GM18867 (cell line): ENCODE data around the gene ZBTB49.
"Not testable (repeated sequence)": the region's sequence is repeated elsewhere in the genome, so short reads cannot be mapped to it uniquely, and the experiment has no call there.

Experiments
- ATAC-seq: cut with Tn5 transposase; IDR thresholded peaks from one replicate; pipeline ENCODE4 v1.9.1; 2021; ENCODE audit warnings: mild to moderate bottlenecking, moderate library complexity; ENCODE audit not compliant: unreplicated experiment

ZBTB49 gene

DNA sequence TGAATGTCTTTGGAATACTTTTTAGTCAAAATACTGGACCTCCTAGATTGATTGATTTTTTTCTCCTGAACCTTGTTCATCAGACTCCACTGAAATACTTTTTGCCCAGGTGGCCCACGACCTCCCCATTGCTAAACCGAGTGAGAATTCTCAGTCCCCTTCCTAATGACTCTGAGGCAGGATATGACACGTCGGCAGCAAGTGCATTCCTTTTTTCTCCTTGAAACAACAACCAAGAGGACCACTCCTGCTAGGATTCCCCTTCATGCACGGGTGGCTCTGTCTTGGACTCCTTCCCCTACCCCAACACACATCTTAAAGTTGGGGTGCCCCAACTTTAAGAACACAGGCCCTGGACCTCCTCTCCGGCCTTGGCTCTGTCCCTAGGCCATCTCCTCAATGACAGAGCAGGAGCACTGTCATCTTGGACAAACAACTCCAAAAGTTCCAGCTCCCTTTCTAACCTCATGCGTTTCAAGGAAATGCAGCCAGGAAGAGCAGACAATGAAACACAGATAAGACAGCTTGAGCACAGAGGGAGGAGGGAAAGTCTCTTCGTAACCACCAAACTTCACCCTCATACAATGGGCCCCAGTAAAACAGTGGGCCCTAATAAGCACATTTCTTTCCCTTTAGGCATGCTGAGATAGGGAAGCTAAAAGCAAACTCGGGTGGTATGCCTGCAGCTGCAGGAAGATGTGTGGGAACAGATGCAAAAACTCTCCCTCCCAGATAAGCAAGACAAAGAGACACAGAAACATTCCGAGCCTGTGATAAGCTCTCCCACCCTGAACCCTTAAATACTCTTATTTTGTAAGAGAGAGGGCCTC, 33.9 kb downstream of the ZBTB49 start:
- no peak for ATAC-seq

DNA sequence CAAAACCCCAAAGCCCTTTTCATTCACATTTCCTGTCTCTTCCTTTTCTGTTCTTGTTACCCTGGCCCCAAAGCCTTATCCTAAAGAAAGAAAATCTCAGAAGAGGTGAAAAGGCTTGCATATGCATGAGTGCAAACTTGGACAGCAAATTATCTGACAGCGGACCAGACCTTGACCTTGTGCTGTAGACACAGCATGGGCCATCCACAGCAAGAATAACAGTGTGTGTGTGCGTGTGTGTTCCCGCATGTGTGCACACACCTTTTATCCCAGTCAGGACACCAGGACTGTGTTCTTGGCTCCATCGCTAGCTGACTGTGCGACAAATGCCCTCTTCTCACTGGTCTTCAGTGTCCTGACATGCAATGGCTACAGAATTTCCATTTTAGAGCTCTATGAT, 35.3 kb downstream of the ZBTB49 start:
- ATAC-seq, result no peak

DNA sequence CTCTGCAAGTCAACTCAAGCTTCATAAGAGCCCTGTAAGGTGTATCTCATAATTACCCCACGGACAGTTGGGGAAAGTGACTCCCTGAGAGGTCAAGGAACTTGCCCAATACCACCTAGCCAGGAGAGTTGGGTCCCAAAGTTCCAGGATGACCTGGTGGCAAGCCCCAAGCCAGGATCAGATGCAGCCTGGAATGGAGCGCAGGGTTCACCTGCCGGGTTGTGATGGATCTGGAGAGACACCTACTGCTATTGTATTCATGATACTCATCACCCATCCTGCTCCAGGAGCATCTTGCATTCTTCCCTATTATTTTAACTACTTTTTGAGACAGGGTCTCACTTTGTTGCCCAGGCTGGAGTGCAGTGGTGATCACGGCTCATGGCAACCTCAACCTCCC, 36.1 kb downstream of the ZBTB49 start:
- ATAC-seq, result no peak

DNA sequence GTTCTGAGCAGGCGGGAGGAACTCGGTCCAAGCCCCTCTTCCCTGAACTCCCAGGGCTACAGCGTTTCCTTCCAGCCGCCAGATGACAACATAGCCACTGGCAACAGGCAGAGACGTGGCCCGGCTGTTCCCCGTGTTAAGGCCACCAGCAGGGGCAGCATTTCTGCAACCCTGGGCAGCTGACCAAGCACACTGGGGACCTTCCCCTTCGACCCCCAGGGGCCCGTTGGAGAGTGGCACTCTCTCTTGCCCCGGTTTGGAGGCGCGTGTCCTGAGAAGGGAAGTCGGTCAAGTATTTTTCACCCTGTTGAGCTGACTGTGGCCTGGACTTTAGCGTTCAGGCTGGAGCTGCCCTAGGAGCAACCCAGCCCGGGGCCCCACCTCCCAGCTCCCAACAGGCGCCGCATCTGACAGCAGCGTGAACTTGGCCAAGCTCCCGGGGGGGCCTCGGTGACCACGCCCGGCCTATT, 37.6 kb downstream of the ZBTB49 start:
- ATAC-seq, result no peak

DNA sequence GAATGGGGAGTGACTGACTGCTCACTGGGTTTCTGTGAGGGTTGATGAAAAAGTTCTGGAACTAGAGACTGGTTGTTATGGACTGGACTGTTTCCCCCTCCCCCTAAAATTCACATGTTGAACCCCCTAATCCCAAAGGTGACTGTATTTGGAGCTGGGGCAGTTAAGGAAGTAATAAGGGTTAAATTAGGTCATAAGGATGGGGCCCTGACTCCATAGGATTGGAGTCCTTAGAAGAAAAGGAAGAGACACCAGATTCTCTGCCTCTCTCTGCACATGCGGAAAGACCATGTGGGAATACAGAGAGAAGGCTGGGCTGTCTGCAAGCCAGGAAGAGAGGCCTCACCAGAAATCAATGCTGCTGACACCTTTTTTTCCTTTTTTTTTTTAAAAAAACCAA, 38.2 kb downstream of the ZBTB49 start:
- ATAC-seq, result no peak

DNA sequence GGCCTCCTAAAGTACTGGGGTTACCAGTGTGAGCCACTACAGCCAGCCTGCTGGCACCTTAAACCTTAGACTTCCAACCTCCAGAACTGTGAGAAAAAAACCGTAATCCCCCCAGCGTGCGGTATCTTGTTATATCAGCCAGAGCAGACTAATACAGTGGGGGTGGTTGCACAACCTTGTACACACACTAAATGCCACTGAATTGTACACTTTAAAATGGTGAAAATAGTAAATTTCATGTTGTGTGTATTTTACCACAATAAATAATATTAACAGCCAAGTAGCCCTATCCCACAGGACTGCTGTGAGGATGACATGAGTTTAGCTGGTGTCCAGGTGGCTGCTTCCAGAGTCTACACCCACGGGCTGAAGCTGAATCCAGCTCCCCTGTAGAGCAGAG, 38.8 kb downstream of the ZBTB49 start:
- no peak for ATAC-seq

DNA sequence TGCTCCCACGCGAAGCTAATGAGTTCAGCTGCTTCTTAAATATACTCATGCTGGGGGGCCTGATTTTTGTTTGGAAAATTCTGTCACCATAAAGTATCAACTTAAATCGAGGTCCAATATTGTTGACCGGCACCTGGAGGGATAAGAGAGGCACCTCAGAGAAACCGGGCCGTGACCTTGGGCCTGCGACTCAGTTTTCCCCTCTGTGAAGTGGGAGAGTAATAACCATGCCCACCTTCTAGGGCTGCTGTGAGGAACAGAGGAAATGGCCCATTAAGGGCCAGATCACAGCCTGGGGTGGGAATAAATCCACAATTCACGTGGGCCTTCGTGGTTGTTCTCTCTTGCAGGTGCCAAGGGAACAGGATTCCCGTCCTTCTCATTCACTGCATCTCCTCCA, 39.4 kb downstream of the ZBTB49 start:
- no peak for ATAC-seq

DNA sequence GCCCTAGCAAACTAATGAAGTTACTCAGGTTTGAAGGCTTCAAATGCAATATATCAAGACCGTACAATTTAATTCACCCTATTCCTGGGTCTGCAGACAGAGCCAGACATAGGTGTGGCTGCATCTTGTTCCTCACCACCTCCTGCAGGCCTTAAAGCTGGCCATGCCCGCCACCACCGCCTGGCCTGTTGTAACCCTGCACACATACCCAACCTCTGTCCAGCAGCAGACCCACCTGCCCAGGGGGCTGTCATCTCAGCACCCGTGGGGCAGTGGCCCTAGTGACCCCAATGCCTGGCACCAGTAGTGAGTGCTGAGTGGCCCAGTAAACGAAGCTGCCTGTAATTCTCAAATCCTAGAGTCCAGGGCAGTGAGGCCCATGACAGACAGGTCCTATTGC, 40.7 kb downstream of the ZBTB49 start:
- no peak for ATAC-seq

DNA sequence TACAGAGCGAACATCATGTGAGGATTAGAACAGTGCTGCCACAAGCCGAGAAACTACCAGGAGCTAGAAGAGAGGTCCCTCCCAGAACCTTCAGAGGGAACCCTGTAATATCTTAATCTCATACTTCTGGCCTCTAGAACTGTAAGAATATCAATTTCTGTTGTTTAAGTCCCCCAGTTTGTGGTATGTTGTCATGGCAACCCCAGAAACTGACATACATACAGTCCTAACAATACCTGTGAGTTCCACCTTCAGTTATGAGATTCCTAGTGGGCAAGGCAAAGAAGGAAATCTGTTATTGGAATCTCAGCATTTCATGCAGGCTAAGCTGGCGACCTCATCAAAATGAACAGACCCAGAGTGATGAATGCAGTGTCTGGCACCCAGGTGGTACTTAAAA, 42.5 kb downstream of the ZBTB49 start:
- no peak for ATAC-seq

DNA sequence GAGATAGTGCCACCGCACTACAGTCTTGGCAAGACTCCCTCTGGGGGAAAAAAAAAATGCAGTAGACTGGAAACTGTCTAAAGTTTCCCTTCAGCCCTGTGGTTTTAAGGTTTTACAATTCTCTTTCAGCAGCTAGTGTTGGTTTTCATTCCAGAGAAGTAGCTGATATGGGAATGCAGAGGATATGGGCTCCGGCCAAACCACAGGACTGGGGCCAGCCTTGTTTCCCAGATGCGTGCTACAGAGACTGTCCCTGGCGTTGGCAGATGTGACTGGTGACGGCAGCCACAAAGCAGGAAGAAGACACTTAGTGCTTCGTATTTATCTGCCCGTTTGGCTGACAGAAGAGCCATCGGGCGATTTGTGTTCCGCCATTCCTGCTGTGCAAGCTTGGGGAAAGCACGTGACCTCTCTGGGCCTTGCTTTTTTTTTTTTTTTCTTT, 43.2 kb downstream of the ZBTB49 start:
- no peak for ATAC-seq

DNA sequence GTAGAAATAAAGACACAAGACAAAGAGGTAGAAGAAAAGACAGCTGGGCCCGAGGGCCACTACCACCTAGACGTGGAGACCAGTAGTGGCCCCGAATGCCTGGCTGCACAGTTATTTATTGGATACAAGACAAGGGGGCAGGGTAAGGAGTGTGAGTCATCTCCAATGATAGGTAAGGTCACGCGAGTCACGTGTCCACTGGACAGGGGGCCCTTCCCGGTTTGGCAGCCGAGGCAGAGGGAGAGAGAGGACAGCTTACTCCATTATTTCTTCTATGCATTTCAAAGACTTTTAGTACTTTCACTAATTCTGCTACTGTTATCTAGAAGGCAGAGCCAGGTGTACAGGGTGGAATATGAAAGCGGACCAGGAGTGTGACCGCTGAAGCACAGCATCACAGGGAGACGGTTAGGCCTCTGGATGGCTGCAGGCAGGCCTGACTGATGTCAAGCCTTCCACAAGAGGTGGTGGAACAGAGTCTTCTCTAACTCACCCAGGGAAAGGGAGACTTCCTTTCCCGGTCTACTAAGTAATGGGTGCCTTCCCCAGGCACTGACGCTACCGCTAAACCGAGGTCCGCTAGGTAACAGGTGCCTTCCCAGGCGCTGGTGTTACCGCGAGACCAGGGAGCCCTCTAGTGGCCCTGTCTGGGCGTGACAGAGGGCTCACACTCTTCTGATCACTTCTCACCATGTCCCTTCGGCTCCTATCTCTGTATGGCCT, 44.9 kb downstream of the ZBTB49 start:
- peak; percentile 73 for ATAC-seq

DNA sequence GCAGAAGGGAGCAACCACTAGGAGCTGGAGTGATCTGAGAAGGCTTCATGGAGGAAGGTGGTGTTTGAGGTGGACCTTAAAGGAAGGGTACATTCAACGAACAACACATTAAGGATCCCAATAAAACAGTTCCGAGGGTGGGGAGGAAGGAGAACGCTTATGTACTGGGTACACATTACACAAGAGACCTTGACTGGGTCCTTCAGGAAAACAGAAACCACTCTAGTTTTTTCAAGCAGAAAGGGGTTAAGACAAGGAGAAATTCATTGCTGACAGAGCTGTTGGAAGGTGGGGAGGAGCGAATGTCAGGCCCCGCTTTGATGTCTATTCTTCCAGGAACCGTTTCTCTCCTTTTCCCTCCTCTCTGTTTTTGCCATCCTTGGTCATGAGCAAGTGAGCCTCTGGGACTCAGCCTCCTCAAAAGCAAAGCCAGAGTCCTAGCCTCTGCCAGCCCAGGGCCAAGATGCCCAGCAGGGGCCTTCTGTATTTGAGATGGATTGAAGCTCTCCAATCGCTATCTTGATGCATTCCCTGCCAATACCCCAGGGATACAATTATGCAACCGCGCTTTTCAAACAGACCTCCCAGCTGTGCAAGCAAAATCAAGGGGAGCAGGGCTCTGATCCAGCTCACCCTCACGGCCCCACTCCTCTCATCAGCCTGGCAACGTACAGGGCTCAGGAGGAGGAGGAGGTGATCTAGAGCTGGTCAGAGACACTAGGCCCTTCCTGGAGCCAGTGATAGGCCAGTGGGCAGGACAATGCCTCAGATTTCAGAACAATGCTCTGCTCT, 48.4 kb downstream of the ZBTB49 start:
- no peak for ATAC-seq

DNA sequence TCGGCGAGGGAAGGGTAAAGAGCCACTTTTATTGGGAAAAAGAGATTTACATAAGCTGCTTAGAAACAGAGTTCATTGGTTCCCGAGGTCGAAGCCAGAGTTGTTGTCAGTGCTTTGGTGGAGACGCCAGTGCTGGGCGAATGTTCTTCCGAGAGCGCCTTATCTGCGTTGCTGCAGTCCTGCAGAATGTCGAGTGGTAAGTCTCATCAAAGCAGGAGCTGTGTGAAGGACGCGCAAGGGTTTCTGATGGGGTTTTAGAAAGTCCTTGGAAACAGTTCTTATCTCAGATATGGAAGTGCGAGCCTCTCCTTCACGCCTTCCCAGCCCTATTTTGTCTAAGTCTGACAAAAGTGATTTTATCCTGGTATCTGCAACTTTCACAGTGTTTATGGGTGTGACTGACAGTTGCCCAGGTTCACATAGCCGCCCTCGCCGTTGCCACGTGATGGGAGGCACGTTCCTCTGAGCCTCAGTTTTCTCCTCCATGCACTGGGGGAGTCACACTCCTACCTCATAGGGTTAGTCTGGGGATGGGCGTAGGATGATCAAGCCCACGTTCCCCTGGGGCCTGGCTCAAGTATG, 49.5 kb downstream of the ZBTB49 start:
- ATAC-seq, result no peak

DNA sequence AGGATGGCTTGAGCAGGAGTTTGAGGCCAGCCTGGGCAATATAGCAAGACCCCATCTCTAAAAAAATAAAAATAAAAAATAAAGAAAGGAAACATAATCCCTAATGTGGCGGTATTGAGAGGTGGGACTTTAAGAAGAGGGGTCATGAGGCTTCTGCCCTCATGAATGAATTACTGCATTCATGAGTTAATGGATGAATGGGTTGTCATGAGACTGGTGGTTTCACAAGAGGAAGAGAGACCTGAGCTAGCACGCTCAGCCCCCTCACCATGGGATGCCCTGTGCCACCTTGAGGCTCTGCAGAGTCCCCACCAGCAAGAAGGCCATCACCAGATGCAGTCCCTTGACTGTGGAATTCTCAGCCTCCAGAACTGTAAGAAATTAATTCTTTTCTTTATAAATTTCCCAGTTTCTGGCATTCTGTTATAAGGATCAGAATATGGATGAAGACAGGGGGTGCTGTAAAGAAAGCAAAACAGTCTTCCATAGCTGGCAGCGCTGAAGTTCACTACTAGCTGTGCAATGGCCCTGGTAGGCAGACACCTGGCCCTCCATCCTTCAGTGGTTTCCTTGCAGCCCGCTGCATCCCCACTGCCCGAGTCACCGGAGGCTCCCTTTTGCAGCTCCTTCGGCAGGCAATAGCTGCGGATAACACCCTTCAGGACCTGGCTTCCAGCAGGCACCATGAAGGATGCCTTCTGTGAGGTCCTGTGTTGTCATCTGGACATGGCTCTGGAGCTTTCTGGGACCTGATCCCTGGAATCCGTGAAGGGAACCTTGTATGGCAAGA, 52.0 kb downstream of the ZBTB49 start:
- ATAC-seq, result no peak

DNA sequence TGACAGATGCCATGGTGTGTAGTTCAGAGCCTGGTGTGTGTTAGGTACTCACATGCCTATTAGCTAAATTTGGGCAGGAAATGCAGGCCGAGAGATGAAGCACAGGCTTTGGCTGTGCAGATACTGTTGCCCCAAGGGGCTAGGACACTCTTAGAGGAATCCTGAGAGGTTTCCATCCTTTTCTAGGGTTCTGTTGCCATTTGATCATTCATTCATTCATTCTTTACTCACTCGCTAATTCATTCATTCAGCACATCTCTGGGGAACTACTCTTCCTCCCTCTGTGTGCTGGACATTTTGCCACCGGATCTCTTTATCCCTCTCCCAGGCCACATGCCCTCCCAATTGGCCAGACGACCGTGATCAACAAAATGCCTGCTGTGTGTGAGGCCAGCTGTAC, 53.0 kb downstream of the ZBTB49 start:
- no peak for ATAC-seq

DNA sequence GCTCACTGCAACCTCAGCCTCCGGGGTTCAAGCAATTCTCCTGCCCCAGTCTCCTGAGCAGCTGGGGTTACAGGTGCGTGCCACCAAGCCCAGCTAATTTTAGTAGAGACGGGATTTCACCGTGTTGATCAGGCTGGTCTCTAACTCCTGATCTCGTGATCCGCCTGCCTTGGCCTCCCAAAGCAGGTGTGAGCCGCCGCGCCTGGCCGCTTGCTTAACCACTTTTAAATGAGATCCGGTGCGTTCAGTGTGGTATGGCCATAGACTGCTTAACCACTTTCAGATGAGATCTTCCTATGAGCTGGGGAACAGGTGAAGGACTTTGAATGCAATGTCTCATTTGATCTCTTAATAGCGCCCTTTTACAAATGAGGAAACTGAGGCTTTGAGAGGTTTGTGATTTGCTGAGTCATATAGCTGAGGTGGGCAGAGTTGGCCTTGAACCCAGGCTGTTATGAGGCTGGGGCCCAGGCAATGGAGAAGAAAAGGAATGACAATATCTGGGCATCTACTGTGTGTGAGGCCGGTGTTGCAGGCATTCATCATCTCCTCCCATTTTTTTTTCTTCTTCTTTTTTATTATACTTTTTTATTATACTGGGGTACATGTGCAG, 55.0 kb downstream of the ZBTB49 start:
- peak; percentile 94 for ATAC-seq

DNA sequence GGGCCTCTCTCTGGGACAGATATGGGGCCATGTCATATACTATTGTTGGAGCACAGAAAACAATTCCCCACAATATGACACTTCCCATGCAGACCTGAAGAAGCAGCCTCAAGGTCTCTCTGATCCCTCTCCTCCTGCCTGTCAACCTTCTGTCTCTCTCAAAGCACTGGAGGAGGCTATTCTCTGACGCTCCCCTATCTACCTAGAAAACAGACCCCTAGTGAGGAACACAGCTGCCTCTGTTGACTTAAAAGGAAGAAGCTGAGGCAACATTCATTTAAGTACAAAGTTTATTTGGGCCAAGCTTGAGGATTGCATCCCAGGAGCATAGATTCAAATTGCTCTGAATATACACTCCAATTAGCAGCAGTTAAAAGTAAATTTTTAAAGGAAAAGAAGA, 57.5 kb downstream of the ZBTB49 start:
- no peak for ATAC-seq

DNA sequence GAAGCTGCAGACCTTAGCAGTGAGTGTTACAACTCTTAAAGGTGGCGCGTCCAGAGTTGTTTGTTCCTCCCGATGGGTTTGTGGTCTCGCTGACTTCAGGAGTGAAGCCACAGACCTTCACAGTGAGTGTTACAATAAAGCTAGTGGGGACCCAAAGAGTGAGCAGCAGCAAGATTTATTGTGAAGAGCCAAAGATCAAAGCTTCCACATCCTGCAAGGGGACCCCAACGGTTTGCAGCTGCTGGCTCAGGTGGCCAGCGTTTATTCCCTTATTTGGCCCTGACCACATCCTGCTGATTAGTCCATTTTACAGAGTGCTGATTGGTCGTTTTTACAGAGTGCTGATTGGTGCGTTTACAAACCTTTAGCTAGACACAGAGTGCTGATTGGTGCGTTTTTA, 58.5 kb downstream of the ZBTB49 start:
- ATAC-seq, result not testable (repeated sequence)

DNA sequence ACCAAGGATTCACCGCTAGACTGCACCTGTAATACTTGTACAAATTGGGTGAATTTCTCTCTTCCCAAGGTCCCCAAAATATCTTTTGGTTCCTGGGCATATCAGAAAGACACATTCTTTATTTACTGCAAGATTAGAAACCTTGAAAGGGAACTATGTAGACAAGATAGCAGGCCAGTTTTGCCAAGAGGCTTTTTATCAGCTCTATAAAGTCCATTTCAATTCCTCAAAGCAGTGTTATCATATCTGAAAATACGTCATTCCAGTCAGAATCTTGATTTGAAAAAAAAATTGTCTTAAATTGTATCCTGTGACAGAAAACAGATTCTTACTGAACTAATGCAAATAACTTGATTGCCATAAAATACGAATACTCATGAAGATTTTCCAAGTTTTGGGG, 59.8 kb downstream of the ZBTB49 start:
- no peak for ATAC-seq

DNA sequence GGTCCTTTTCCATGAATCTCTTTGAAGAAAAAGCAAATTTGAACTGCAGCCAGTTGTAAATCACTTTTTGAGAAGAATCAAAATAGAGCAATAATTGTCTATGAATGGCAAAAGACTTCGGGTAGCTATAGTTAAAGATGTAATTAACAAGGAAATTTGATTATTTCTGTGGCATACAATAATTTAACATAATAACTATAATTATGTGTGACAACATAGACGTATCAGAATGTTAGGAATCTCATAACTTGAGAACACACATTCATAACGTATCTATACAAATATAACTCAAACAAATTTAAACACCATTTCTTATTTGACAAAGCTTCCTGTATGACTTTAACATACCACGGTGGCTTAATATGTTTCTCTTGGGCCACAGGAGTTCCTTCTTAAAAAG, 60.9 kb downstream of the ZBTB49 start:
- no peak for ATAC-seq
